GM19238 (cell line): ENCODE data around the gene SHANK1.

ENCODE experiments used
- DNase-seq: peaks from one replicate; pipeline ENCODE4 v3.0.0; 2011; ENCODE audit warnings: low spot score; ENCODE audit not compliant: insufficient read length

Gene SHANK1

GRCh38 chr19:50729894-50730293 is 10.3 kb upstream of the SHANK1 start:
- no peak for DNase-seq

- DNase-seq = no peak
Measured at GRCh38 chr19:50728084-50728737, 8.6 kb upstream of the SHANK1 start.

GRCh38 chr19:50725911-50726230 is 6.3 kb upstream of the SHANK1 start:
- no peak for DNase-seq

DNA sequence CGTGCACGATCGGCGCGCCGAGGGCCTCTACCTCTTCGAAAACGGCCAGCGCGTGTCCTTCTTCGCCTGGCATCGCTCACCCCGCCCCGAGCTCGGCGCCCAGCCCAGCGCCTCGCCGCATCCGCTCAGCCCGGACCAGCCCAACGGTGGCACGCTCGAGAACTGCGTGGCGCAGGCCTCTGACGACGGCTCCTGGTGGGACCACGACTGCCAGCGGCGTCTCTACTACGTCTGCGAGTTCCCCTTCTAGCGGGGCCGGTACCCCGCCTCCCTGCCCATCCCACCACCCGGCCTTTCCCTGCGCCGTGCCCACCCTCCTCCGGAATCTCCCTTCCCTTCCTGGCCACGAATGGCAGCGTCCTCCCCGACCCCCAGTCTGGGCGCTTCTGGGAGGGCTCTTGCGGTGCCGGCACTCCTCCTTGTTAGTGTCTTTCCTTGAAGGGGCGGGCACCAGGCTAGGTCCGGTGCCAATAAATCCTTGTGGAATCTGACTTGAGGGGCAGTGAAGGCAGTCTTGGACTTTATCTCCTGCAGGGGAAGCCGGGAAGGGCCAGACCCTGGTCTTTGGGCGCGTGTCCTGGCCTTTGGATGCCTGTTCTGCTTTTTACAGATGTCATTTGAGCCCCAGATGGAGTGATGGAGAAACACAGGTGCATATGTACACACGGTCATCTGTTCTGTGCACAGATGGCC is 5.8 kb upstream of the SHANK1 start:
- no peak for DNase-seq

- DNase-seq = peak; percentile 96
Measured at GRCh38 chr19:50724522-50725217, 5.1 kb upstream of the SHANK1 start.

DNA sequence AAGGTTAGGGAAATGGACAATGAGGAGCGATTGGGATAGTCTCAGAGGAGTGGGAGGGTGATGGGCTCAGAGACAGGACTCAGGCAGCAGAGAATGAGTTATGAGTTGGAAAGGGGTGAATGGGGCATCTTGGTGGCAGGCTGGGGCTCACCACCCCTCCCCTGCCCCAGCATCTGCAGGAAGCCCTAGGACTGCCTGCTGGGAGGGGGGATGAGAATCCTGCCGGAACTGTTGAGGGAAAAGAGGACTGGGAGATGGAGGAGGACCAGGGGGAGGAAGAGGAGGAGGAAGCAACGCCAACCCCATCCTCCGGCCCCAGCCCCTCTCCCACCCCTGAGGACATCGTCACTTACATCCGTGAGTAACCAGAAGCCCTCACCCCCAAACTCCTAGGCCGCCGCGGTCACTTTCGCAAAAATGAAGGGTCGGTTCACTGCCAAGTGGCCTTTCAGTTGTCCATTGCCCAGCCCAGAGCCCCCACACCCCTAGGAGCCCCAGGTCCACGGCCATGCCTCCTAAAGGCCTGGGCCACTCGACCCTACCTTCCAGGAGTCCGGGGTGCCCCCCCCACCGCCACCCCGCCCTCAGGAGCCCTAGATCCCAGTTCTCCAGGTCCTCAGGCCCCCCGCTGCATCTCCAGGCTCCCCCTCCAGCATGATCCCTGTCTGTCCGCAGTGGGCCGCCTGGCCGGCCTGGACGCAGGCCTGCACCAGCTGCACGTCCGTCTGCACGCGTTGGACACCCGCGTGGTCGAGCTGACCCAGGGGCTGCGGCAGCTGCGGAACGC is 4.3 kb upstream of the SHANK1 start:
- DNase-seq = no peak

- no peak for DNase-seq
Measured at GRCh38 chr19:50723069-50723468, 3.5 kb upstream of the SHANK1 start, which contains the start of gene CLEC11A. Gene CLEC11A, plus strand, starts transcription at chr19:50723364. Its CDS starts 162 bp downstream, at chr19:50723526.

DNA sequence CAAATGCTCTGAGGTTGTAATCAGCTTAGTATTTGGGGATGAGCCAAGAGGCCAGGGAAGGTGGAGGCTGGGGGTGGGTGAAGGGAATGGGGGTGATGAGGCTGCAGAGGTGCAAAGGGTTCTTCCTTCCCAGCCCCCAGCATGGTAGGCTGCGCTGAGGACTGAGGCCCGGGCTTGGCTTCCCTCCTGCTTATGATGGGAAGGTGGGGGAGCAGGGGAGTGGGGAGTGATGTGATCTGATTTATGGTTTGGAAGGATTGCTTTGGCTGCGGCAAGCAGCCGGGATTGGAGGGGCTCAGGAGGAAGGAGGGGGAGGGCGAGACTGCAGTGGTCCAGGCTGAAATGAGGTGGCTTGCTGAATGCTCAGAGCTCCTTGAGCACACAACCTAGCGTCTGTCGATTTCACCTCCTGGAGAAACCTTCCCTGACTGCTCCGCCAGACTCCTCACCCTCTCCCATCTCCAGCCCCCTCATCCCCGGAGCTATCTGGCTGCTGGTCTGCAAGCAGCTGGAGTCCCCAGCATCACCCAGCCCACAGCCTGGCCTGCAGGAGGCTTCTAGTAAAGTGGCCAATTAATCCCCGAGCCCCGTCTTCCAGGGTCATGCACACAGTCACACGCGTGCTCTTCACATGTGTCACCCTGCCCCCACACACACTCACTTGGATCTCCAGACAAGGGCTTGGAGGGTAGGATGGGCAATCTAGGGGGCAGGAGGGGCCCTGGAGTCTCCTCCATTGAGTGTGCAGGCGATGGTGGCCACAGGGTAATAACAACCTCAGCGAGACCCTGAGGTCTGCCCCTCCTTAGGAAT is 2.8 kb upstream of the SHANK1 start:
- DNase-seq = no peak

- DNase-seq = no peak
Measured at GRCh38 chr19:50721441-50722137, 2.0 kb upstream of the SHANK1 start.

GRCh38 chr19:50720921-50721381 is 1.3 kb upstream of the SHANK1 start:
- no peak for DNase-seq

- DNase-seq = no peak
Measured at GRCh38 chr19:50720181-50720920, 749 bp upstream of the SHANK1 start.

DNA sequence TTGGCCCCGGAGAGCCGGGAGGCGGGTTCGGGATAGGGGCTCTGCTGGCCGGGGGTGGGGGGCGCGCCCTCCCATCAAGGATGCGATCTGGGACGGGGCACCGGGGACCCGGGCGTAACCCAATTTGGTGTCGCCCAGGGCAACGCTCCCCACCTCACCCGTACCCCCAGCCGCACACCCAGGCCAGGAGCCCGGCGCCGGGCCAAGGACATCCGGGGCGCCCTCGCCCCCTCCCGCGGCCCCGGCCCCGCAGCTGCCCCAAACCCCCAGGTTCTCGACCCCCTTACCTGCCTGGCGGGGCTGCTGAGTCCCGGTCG is 525 bp downstream of the SHANK1 start:
- DNase-seq = no peak

GRCh38 chr19:50718255-50719118 is 1.1 kb downstream of the SHANK1 start:
- no peak for DNase-seq

DNA sequence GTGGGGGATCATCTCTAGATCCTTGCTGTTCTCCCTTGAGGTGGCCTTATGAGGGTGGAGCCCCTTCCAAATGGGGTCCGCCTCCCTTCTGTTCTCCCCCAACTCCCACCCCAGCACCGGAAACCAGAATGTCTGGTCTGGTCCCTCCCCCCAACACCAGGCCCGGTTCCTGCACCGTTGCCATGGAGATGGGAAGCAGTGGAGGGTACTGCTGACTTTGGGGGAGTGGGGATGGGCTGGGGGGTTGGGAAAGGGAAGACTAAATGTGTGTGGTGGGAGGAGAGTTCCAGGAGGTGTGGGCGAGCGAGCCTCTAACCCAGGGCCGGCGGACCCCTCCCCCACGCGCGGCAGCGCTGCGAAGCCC is 1.7 kb downstream of the SHANK1 start:
- no peak for DNase-seq

DNA sequence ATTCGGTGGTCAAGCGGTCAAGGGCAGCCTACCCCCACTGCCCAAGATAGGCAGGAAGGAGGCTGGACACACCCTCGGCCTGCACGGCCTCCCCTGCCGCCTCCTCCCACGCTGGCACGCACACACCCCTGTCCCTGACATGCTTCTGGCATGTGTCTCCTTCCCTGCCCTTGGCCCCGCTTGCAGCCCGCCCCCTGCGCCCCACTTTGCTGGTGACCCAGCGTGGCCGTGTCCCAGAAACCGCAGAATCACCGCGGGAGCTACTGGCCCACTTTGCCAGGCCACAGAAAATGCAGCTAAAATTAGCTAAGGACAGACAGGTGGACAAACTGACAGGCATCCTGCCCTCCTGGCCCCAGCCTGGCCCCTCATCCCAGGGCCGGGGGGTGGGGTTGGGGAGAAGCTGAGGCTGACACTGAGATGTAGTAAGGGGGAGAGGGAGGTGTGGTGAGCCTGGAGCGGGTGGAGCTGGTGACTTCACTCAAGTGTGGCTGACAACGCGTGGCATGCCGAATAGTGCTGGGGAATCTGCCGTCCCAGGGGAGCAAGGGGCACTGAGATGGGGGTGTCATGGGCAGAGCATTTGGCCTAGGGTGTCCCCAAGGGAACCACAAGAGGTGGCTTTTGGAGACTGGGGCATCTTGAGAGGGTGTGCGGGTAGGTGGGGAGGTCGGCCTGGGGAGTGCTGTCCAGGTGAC is 2.4 kb downstream of the SHANK1 start:
- DNase-seq = no peak

GRCh38 chr19:50716178-50717025 is 3.2 kb downstream of the SHANK1 start:
- no peak for DNase-seq

- no peak for DNase-seq
Measured at GRCh38 chr19:50713556-50714236, 5.9 kb downstream of the SHANK1 start.
